ENCODE measurements around the gene LRRC74A.

Gene LRRC74A

GRCh38 chr14:76810525-76810924 is 15.7 kb upstream of the LRRC74A start:
- TF ChIP-seq EZH2phosphoT487 (IDR thresholded peaks at IDR 0.05; ENCODE audit: low read depth), result no peak
- TF ChIP-seq CTCF (IDR thresholded peaks at IDR 0.05; ENCODE audit: low read depth, low read length), result no peak
- 0 out of 2 replicates have a peak overlapping the region, but pooled peaks have one; percentile 88 for H3K9ac ChIP-seq (ENCODE audit: low read length)
- no peaks in the 10 kb centered on the region for H3K27me3 ChIP-seq (ENCODE audit: low read depth, low read length)
- H3K4me1 ChIP-seq (ENCODE audit: low read length), result peaks cover 17% of the 10 kb centered on the region
- H3K4me2 ChIP-seq (ENCODE audit: low read length), result peak overlapping the region; percentile 100
- peaks cover 18% of the 10 kb centered on the region for H3K36me3 ChIP-seq (replicated peaks; ENCODE audit: low read depth, low read length)
- no peaks in the 10 kb centered on the region for H3K9me3 ChIP-seq (ENCODE audit: insufficient read depth, low read length)
- H3K27ac ChIP-seq (ENCODE audit: low read length), result no peak overlapping the region
- no peak overlapping the region for H2AFZ ChIP-seq (ENCODE audit: low read depth, low read length)
- no peaks in the 10 kb centered on the region for H4K20me1 ChIP-seq (ENCODE audit: insufficient read depth, low read length)
- peaks cover 23% of the 10 kb centered on the region for H3K79me2 ChIP-seq (ENCODE audit: low read length)
- H3K4me3 ChIP-seq (ENCODE audit: low read length), result peak overlapping the region; percentile 98

GRCh38 chr14:76810953-76811400 is 15.2 kb upstream of the LRRC74A start:
- Histone ChIP-seq H3K36me3 (replicated peaks; ENCODE audit: low read depth, low read length) (peaks cover 18% of the 10 kb centered on the region), H3K79me2 (ENCODE audit: low read length) (peaks cover 23% of the 10 kb centered on the region), H2AFZ (ENCODE audit: low read depth, low read length) (no peak overlapping the region), H4K20me1 (ENCODE audit: insufficient read depth, low read length) (no peaks in the 10 kb centered on the region), H3K27me3 (ENCODE audit: low read depth, low read length) (no peaks in the 10 kb centered on the region), H3K4me1 (ENCODE audit: low read length) (peaks cover 17% of the 10 kb centered on the region), H3K9ac (ENCODE audit: low read length) (peak overlapping the region; percentile 88), H3K4me3 (ENCODE audit: low read length) (peak overlapping the region; percentile 98), H3K27ac (ENCODE audit: low read length) (no peak overlapping the region), H3K4me2 (ENCODE audit: low read length) (peak overlapping the region; percentile 100), H3K9me3 (ENCODE audit: insufficient read depth, low read length) (no peaks in the 10 kb centered on the region)
- TF ChIP-seq EZH2phosphoT487 (IDR thresholded peaks at IDR 0.05; ENCODE audit: low read depth), result no peak
- peak; percentile 55 for TF ChIP-seq CTCF (IDR thresholded peaks at IDR 0.05; ENCODE audit: low read depth, low read length)

GRCh38 chr14:76811561-76811960 is 14.6 kb upstream of the LRRC74A start:
- Histone ChIP-seq H3K27me3 (ENCODE audit: low read depth, low read length) (peaks cover 2% of the 10 kb centered on the region; the same call in 1 of the 2 replicates), H3K9me3 (ENCODE audit: insufficient read depth, low read length) (no peaks in the 10 kb centered on the region), H3K4me3 (ENCODE audit: low read length) (peak overlapping the region; percentile 98), H3K79me2 (ENCODE audit: low read length) (peaks cover 23% of the 10 kb centered on the region), H3K4me2 (ENCODE audit: low read length) (peak overlapping the region; percentile 100), H4K20me1 (ENCODE audit: insufficient read depth, low read length) (no peaks in the 10 kb centered on the region), H3K36me3 (replicated peaks; ENCODE audit: low read depth, low read length) (peaks cover 18% of the 10 kb centered on the region), H3K4me1 (ENCODE audit: low read length) (peaks cover 17% of the 10 kb centered on the region), H3K9ac (ENCODE audit: low read length) (peak overlapping the region; percentile 88), H3K27ac (ENCODE audit: low read length) (no peak overlapping the region), H2AFZ (ENCODE audit: low read depth, low read length) (no peak overlapping the region)
- TF ChIP-seq EZH2phosphoT487 (IDR thresholded peaks at IDR 0.05; ENCODE audit: low read depth) (no peak), CTCF (IDR thresholded peaks at IDR 0.05; ENCODE audit: low read depth, low read length) (no peak)

- H3K9ac ChIP-seq (ENCODE audit: low read length), result peak overlapping the region; percentile 88
- no peaks in the 10 kb centered on the region for H3K9me3 ChIP-seq (ENCODE audit: insufficient read depth, low read length)
- H3K27ac ChIP-seq (ENCODE audit: low read length), result no peak overlapping the region
- no peaks in the 10 kb centered on the region for H4K20me1 ChIP-seq (ENCODE audit: insufficient read depth, low read length)
- no peak for TF ChIP-seq CTCF (IDR thresholded peaks at IDR 0.05; ENCODE audit: low read depth, low read length)
- TF ChIP-seq EZH2phosphoT487 (IDR thresholded peaks at IDR 0.05; ENCODE audit: low read depth), result no peak
- H3K36me3 ChIP-seq (replicated peaks; ENCODE audit: low read depth, low read length), result peaks cover 15% of the 10 kb centered on the region
- H3K27me3 ChIP-seq (ENCODE audit: low read depth, low read length), result peaks cover 5% of the 10 kb centered on the region; the same call in 1 of the 2 replicates
- H2AFZ ChIP-seq (ENCODE audit: low read depth, low read length), result peak overlapping the region; percentile 67
- peaks cover 17% of the 10 kb centered on the region for H3K4me1 ChIP-seq (ENCODE audit: low read length)
- H3K4me2 ChIP-seq (ENCODE audit: low read length), result peak overlapping the region; percentile 100
- H3K4me3 ChIP-seq (ENCODE audit: low read length), result peak overlapping the region; percentile 98
- peaks cover 23% of the 10 kb centered on the region for H3K79me2 ChIP-seq (ENCODE audit: low read length)
These were observed 14.2 kb upstream of the LRRC74A start for GRCh38 chr14:76812093-76812421.

Data from OCI-LY3 (cell line).